Left hindlimb (tissue), 1 donor: ENCODE results near the gene CNOT2.

ENCODE experiments used
- DNase-seq: peaks from one replicate; pipeline ENCODE4 v3.0.0-alpha.2; 2018

Gene CNOT2

DNA sequence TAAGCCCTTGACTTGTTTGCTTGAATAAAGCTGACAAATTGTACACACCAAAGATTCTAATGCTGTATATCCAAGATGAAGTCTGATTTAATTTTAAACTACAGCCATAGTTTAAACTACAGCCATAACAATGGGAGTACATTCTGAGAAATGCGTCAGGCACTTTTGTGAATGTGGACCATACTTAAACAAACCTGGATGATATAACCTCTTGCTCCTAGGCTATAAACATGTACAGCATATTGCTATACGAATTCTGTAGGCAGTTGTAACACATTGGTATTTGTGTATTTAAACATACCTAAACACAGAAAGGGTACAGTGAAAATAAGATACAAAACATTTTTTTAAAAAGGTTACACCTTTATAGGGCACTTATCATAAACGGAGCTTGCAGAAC, 63.4 kb downstream of the CNOT2 start:
- no peak for DNase-seq

DNA sequence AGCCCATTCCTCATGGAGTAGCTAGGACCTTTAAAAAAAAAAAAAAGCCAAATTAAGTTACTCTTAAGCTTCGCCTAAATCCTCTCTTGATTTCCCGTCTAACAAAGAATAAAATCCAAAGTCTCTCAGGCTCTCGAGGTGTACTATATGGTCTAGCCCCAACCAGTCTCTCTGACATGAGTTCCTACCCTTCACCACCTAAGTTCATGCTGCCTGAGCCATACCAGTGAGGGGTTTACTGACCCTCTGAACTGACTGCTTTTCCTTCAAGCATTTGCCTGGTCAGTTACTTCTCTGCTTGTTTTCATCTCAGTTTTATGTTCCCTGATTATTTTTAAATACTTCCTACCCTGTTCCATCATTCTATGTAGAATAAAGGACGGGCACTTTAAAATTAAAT, 64.6 kb downstream of the CNOT2 start:
- DNase-seq: no peak

DNA sequence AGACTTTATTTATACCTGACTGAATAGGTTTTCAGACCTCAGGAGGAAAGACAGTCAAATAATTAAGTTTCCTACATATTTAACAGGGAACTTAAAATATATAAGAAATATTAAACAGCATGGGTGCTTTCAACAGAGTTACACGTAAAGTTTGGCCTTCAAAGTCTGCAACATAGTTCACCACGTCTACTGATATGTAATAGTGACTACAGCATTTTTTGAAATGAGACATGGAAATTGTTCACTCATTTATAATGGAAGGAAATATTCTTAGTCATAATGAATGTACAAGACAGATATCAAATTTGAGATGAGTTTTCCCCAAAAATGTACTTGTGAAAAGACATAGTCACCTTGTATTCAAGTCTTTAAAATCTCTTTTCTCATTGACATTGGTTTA, 66.1 kb downstream of the CNOT2 start:
- no peak for DNase-seq

DNA sequence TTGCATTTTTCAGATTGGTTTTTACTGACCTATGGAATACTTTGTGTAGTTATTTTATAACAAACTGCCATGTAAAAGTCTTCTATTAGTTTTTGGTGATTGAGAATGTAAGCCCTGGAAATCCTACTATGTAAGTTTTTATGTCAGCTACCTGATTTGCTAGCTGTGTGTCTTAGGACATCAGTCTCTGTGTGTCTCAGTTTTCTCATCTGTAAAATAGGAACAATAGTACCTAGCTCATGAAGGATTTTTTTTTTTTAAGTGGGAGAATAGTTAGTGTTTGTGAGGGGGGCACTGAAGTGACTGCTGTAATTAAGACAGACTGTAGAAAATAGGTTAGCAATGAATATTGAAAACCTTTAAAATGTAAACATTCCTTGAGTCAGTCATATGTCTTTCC, 70.9 kb downstream of the CNOT2 start:
- no peak for DNase-seq

DNA sequence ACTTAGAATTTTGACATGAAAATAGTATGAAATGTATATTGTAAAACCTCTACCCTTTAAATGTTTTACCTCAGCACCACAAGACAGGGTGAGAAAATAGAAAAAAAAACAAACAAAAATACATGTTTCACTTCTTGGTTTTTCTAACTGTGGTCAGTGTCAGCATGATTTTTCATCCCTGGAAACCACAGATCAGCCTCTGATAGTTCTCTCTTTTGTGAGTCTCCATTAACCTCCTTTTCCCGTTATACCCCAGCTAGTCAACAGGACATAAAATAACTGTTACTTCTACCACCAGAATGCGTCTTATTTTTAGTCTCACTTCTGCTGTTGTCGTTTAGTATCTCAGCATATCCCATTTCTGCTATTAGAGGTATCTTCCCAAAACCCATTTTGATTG, 74.5 kb downstream of the CNOT2 start:
- no peak for DNase-seq

DNA sequence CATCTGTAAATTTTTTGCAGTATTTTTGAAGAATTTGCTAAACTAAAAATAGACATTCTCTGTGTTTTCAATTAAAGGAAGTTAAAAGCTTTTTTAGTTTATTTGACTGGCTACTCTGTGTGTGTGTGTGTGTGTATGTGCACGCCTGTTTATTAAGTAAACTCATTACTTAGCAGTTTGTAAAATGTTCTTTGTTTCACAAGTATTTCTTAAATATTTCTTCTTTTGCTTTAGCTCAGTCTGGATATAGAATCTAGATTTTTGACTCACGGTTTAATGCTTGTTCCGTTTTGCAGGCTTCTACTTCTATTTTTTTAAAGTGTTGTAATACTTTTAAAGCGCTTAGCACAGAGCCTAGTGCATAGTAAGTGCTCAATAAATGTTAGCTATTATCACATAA, 76.4 kb downstream of the CNOT2 start:
- no peak for DNase-seq

DNA sequence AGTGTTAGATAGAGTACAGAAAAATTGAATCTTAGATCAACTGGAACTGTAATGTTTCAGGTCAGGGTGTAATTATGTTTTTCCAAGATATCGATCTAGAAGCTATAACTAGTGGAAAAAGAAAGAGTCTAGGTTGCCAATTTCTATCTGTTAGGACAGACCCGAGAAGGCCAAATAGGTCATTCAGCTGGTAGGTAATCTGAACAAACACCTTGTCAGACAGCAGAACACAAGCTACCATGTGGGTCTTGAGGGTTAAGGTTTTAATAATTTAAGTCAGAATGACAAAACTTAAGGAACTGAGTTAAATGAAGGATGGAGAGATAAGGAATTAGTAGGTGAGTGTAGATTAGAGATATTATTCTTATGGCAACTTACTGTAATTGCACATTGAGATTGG, 78.0 kb downstream of the CNOT2 start:
- no peak for DNase-seq

DNA sequence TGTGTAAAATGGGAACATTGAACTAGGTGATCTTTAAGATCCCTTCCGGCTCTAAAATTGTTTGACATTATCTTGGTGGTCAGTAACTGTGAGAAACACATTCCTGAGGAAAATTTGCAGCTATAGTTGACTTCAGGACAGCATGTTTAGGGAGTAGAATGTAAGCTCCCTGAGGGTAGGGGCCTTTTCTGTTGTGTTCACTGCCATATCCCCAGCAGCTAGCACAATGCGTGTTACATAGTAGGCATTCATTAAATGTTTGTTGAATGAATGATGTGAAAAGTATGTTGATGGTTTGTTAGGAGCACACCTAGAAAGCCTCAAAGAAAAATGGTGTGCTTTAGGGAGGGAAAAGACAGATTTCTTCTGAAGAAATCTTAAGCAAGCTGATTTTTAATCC, 84.3 kb downstream of the CNOT2 start:
- DNase-seq: no peak

DNA sequence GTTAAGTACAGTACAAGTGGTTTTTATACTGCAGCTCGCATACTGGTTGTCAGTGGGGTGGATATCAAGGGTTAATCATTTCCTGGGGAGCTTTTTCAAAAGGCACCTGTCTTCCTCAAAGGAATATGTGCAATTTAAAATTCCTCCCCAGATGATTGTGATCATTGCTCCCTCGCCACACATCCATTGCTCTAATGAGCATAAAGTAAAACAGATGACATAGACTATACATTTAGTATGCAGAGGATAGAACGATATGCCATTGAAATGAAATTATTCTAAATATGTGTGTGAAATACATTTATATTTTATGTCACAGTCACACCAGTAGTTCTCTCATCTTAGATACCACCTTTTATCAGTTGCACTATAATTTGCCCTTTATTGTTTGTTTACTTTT, 86.5 kb downstream of the CNOT2 start:
- DNase-seq: no peak

DNA sequence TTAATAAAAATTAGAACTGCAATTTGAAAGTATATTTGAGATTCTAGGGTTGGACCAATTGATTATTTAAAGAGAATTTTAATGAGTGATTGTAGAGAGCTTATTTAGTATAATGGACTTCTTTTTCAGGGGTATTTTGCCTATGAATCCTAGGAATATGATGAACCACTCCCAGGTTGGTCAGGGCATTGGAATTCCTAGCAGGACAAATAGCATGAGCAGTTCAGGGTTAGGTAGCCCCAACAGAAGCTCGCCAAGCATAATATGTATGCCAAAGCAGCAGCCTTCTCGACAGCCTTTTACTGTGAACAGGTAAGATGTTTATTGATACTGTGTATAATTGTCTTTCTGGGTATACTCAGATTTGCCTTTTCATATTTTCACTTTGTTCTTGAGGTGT, 86.9 kb downstream of the CNOT2 start:
- DNase-seq: no peak

DNA sequence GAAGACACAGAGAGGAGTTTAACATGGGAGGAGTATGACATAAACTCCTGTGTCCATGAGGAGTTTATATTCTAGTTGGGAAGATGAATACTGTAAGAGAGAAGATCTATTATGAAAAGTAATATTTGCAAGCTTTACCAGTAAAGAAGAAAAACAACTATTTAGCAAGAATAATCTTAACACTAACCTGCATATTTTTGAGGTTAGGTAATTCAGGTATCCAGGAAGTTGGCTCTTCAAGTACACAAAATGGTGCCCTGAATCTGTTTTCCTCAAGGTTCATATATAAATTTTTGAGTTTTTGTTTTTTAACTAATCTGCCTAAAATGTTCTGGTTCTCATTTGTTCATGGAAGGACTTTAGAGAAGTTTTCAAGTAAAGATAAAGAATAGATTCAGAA, 89.0 kb downstream of the CNOT2 start:
- DNase-seq: no peak

DNA sequence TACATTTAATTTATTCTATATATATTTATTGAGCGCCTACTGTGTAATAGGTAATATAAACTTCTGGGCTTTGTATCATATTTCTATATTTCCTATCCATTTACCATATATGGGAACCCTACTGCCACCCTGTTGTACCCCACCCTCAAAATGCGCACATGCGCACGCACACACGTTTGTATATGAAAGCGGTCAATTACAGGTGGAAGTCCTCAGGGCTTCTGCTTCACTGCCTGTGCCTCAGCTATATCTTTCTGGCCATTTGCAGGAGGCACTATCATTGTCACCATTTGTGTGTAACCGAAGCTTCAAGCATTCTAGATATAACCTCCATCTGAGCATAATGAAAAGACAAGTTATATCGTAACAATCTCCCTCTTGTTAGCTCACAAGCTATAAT, 91.5 kb downstream of the CNOT2 start:
- no peak for DNase-seq

DNA sequence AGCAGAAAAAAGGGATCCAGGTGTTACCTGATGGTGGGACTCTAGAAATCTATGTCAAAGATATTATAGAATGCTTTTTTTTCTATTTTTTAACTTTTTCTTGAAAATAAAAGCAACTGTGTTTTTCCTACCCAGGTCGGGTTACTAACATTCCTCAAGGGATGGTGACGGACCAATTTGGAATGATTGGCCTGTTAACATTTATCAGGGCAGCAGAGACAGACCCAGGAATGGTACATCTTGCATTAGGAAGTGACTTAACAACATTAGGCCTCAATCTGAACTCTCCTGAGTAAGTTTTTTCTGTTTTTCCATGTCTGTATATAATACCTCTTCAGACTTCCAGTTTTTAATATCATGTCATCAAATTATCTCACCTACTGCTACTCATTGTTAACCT, 95.3 kb downstream of the CNOT2 start:
- DNase-seq: no peak

DNA sequence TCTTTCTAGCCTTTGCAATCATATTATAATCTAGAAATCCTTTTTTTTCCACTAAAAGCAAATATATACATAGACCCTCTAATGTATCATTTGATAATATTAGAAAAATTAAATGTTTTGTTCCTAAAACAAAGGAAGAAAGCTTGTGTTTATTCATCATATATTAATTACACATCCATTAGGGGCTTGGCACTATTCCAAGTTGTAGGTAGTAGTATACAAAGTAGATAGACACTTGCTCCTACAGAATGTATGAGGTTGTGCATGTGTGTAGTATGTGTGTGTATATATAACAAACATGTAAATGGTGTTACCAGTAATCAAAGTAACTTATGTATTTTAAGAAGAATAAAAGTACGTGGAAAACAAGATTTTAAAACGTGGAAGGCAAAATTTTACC, 107.8 kb downstream of the CNOT2 start:
- no peak for DNase-seq

DNA sequence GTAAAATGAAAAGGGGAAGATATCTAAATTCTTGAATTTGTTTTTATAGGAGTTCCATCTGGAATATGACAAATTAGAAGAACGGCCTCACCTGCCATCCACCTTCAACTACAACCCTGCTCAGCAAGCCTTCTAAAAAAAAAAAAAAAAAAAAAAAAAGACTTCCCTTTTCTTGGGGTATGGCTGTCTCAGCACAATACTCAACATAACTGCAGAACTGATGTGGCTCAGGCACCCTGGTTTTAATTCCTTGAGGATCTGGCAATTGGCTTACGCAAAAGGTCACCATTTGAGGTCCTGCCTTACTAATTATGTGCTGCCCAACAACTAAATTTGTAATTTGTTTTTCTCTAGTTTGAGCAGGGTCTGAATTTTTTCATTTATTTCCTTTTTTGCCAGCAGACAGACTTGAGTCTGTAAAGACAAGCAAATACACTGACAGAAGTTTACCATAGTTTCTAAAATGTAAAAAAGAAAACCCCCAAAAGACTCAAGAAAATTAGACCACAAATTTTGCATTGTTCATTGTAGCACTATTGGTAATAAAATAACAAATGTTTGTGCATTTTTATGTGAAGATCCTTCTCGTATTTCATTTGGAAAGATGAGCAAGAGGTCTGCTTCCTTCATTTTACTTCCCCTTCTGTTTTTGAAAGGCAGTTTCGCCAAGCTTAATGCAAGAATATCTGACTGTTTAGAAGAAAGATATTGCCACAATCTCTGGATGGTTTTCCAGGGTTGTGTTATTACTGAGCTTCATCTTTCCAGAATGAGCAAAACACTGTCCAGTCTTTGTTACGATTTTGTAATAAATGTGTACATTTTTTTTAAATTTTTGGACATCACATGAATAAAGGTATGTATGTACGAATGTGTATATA, 110.8 kb downstream of the CNOT2 start:
- DNase-seq: no peak

DNA sequence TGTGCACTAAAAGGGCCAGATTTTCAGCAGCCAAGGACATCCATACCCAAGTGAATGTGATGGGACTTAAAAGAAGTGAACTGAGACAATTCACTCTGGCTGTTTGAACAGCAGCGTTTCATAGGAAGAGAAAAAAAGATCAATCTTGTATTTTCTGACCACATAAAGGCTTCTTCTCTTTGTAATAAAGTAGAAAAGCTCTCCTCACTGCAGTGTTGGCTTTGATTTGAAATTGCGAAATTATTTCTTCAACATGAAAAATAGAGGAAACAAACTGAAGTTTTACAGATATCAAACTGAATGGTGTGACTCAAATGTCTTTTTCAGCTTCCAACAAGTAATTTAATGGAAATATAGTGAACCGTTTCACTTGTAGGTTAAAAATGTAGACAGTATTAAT, 111.6 kb downstream of the CNOT2 start:
- DNase-seq: no peak

DNA sequence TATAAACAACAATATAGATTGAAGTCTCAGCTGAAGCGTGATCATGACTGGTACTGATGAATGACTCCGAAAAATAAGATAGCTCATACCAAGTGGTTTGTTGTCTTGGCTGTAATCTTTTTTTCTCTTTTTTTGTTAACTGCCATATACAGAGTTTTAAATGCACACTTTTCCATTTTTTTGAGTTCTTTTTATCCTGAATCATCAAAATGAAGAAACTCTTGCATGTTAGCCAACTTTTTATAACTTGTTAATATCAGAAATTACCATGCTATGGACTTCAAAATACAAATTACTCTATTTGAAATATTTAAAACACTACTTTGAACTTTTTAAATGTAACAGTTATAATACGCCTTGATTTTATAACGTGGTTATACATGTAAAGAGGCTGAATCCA, 112.7 kb downstream of the CNOT2 start:
- DNase-seq: no peak

DNA sequence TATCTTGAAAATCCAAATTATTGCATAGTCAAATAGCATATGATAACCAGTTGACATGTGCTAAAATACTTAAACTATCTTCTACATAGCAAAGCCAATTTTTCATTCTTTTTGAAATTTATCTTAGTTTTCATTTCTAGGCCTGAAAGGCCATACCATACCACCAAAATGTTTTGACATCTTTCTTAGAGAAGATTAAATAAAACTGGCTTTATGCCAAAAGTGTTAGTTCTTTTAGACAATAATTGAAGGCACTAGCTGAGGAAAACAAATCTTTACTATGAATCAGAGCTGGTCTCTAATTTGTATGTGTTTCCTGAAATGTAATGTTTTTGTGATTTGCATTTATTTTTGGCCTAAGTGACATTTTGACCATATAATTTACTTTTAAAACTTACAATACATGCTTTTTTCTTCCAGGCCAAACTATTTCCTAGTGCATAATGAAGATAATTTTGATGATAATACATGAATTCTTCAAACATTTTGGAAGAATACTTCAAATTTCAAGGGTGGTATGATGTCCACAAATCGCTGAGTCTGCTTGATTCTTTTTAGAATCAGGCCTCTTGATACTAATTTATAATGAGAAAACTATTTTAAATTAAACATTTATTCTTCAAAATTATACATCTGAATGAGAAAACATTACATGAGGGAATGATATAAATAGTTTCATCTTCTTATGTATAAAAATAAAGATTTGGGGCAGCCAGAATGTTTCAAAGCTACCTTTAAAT, 116.4 kb downstream of the CNOT2 start:
- no peak for DNase-seq

DNA sequence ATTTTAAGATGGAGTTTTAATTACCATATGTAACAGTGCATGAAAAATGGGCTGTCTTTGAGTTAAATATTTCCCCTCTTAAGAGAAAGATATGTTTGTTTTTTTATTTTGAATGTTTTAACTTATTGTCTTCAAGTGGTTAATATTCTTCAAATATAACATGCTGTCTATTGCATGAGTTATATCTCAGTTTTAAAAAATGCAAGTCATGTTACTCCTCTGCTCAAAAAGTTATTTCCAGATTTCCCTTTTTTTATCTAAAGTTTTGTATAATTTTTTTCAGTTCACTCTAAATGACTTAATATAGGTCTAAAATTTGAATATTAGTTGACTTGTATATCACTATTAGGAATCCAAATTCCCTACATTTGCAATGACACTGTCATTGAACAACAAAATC, 117.0 kb downstream of the CNOT2 start:
- no peak for DNase-seq

DNA sequence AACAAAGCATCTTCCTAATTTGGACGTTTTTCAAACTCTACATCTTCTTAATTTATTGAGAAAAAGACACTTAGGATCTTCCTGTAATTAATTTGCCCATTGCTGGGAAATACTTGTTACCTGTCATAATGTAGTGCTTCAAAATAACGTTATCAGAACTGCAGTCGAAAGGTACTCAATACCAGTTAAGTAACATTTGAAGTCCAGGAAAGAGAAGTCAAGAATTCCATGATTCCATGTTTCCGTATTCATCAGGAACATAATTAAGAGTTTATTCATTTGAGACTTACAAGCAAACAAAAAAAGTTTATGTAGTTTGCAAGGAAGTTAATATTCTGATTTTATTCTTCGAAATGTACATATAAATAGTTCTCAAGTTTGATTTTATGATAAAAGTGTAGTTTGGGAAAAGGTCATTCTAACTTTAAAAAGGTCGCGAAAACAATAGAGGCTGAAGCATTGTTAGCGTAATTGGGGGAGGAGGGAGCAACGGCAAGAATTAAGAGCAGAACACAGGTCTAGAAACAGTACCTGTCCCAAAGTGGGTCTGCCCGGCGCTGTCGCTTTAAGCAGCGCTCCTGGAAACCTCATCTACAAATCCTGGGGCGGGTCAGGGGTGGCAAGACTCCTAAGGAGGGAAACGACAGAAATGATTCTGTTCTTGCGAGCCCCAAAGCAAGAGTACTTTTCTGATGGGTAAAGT, 121.6 kb downstream of the CNOT2 start:
- no peak for DNase-seq

DNA sequence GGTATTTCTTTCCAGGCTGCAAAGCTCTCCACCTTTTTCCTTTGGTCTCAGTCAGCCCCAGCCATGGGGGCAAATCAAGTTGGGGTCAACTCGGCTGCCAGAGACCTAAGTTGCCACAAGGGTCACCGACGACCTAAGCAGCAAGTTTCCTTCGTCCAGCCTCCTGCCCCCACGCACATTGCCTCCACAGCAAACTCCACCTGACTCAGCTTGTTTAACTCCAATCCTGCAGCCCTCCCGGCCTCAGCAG, 122.1 kb downstream of the CNOT2 start:
- DNase-seq: no peak

DNA sequence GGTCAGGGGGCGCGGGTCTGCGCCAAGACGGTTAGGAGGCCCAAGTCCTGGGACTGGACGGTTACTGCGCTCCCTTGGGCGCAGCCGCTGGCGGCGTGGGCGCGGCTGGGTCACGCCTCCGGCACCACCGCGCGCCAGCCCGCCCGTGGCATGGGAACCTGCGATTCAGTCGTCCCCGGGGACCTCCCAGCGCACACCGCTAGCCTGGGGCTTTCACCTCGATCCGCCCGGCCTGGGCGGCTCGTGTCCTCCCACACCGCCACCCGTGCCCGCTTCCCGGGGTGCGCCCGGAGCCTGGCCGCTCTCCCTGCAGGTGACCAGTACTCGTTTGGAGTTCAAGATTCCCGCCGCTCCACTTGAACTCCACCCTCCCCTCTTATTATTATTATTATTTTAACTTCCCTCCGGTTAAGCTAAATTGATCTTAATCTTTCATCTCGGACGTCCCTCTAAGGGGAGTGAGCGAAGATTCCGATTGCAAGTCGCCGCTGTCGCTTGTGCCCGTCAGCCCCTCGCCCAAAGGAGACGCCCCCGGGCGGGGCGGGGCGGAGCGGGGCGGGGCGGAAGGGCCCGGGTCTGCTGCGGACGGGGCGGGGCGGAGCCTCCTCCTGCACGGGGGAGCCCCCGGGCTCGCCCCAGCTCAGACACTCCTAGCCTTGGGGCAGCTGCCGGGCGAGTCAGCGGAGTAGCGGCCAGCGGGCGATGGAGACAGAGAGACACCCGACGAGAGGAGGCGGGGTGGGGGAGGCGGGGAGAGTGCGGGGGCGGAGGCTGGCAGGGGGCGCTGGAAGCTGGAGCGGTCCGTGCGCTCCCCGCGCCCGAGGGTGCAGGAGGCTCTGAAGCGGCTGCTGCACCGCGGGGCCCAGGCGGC, 122.7 kb downstream of the CNOT2 start, which contains the start of gene KCNMB4:
Gene KCNMB4 (plus strand): TSS at position 643 of the 871 bp plus-strand sequence. CDS start 445 bp downstream, outside the sequence.
- DNase-seq: peak; percentile 81
